Spleen (tissue), 11 donors: ENCODE data around the gene SH2D3C. TPM values are rescaled to one million over a fixed set of nuclear protein-coding genes. Genes with fewer than 3 reads are reported as not detected.

Source experiments
- DNase-seq: peaks from one replicate; pipeline ENCODE4 v3.0.0-alpha.2; 2020
- H3K27ac ChIP-seq, 8 donors: fragments of 200-600 bp; sonication (generic) in 7 of 8; 1 replicate in 4 of 8; 2 replicates in 4 of 8; pipeline versions ENCODE4 v1.5.0 to v1.8.0; 2016 to 2021; ENCODE audit warnings: inconsistent platforms in 4 of 8, mild to moderate bottlenecking in 4 of 8, moderate library complexity in 1 of 8
- H3K27me3 ChIP-seq, 7 donors: fragments of 200-600 bp; sonication (generic) in 6 of 7; replicated peaks in 1 of 7; 1 replicate in 4 of 7; 2 replicates in 3 of 7; pipeline versions ENCODE4 v1.5.0 to v1.8.0; 2016 to 2021; ENCODE audit warnings: inconsistent platforms in 3 of 7, mild to moderate bottlenecking in 1 of 7
- H3K36me3 ChIP-seq, 6 donors: fragments of 200-600 bp; sonication (generic) in 5 of 6; 1 replicate in 4 of 6; 2 replicates in 2 of 6; pipeline versions ENCODE4 v1.5.0 to v1.8.0; 2016 to 2021; ENCODE audit warnings: inconsistent platforms in 2 of 6
- H3K4me1 ChIP-seq, 6 donors: fragments of 200-600 bp; sonication (generic) in 5 of 6; 1 replicate in 3 of 6; 2 replicates in 3 of 6; pipeline versions ENCODE4 v1.5.0 to v1.8.0; 2016 to 2021; ENCODE audit warnings: inconsistent platforms in 3 of 6
- H3K4me3 ChIP-seq, 8 donors: fragments of 200-600 bp; sonication (generic) in 7 of 8; 1 replicate in 4 of 8; 2 replicates in 4 of 8; pipeline versions ENCODE4 v1.5.0 to v1.8.0; 2016 to 2021; ENCODE audit warnings: inconsistent platforms in 4 of 8, mild to moderate bottlenecking in 4 of 8, moderate library complexity in 2 of 8
- H3K9me3 ChIP-seq, 8 donors: fragments of 200-600 bp; sonication (generic) in 7 of 8; 1 replicate in 4 of 8; 2 replicates in 4 of 8; pipeline versions ENCODE4 v1.5.0 to v1.8.0; 2016 to 2021; ENCODE audit warnings: inconsistent platforms in 4 of 8
- CTCF ChIP-seq, 11 experiments: fragments of 200-600 bp in 7 of 11; fragments of 450-650 bp in 4 of 11; sonication (generic) in 4 of 11; IDR thresholded peaks in 8 of 11; conservative IDR thresholded peaks in 3 of 11; 1 replicate in 7 of 11; 2 replicates in 4 of 11; pipeline versions ENCODE4 v1.4.0 to v1.8.0; 2016 to 2021; ENCODE audit warnings: antibody characterized with exemption in 11 of 11, inconsistent platforms in 4 of 11, mild to moderate bottlenecking in 1 of 11
- POLR2A ChIP-seq, 3 donors: fragments of 450-650 bp; IDR thresholded peaks; one replicate each; pipeline ENCODE4 v1.5.1; 2017; ENCODE audit warnings: antibody characterized with exemption in 3 of 3, mild to moderate bottlenecking in 1 of 3
- POLR2AphosphoS5 ChIP-seq, 3 donors: sonication (generic); formaldehyde crosslinking; IDR thresholded peaks; one replicate each; pipeline ENCODE4 v1.5.1; 2017; ENCODE audit warnings: antibody characterized with exemption in 3 of 3
- WGBS, 5 donors: extraction: QIAGEN DNeasy Blood & Tissue Kit in 3 of 5; methylation state at CpG; one replicate each; pipeline versions ENCODE4 v1.1.5 to v1.1.7; 2013 to 2018; 5-methylcytosine and 5-hydroxymethylcytosine counted together
- intact Hi-C: fragments of 100-400 bp; cut with DNase I; formaldehyde crosslinking; loops from one replicate; pipeline ENCODE4 v1.15.0; 2023; ENCODE audit warnings: low total_unique reads
- polyA plus RNA-seq, 3 donors: library from polyadenylated mRNA; stranded (reverse); fragments of 200-250 nt; gene quantifications; one replicate each; pipeline ENCODE4 v1.2.1, GENCODE V29; 2013
- total RNA-seq, 7 donors: library from RNA; depleted of rRNA in 3 of 7; stranded (reverse); fragments of >200 nt in 3 of 7; fragmentation: NEBNext Ultra II Directional in 4 of 7; extraction: Animal tissue kit (Norgen Biotek cat#: 25700) in 4 of 7; gene quantifications; one replicate each; pipeline versions ENCODE4 v1.1.0 to v1.2.1, GENCODE V29; 2016 to 2021
- donor health status: healthy with polysubstance abuse.
- donor health status: DM: no; HTN: no; CAD: no; lungs with moderate emphysema.
- donor health status: DM: no; HTN: no; CAD: no.
- donor health status: Bipolar disorder and iron deficiency.
- donor health status: healthy.
- donor health status: DM: no; HTN: no; CAD: no.
- donor health status: DM: yes; HTN: yes; CAD: no.

SH2D3C gene
- total and polyA plus RNA-seq, 10 donors = 27.0 to 85.4 (median 50.9) TPM

- peaks cover 3 to 94% (median 91%) of the 10 kb centered on the region in 6 donors for H3K36me3 ChIP-seq
- intact Hi-C loops = no loop called here
- H3K9me3 ChIP-seq = no peaks in the 10 kb centered on the region
- WGBS, 5 donors = 84 to 93% (median 90%) methylated on average over 34 to 38 of the region's 38 CpGs
- no peaks in the 10 kb centered on the region for H3K27me3 ChIP-seq
- peak overlapping the region in 1 of 8 donors; percentile 45 for H3K27ac ChIP-seq
- no peak overlapping the region for H3K4me3 ChIP-seq
- peak in 2 of 3 donors; percentile 19 to 65 for TF ChIP-seq POLR2AphosphoS5 (IDR thresholded peaks at IDR 0.05)
- no peak for TF ChIP-seq POLR2A (IDR thresholded peaks at IDR 0.05)
- TF ChIP-seq CTCF (IDR thresholded peaks at IDR 0.05 in 8 of 11, conservative IDR thresholded peaks at IDR 0.05 in 3 of 11) = no peak
- H3K4me1 ChIP-seq = peaks cover 0 to 28% (median 5%) of the 10 kb centered on the region in 6 donors
- no peak for DNase-seq
Observed at GRCh38 chr9:127741831-127742434, 36.5 kb downstream of the SH2D3C start.

- no peak for DNase-seq
- intact Hi-C loops = loop anchor here (5.0 kb wide), 2 partner anchors 43 to 183 kb away; no protein-coding TSS in a partner anchor
- H3K36me3 ChIP-seq = peaks cover 0 to 73% (median 70%) of the 10 kb centered on the region in 6 donors
Observed at GRCh38 chr9:127739614-127740330, 38.7 kb downstream of the SH2D3C start.

GRCh38 chr9:127738666-127739065 is 39.8 kb downstream of the SH2D3C start:
- Histone ChIP-seq H3K4me3 (no peak overlapping the region), H3K27ac (no peak overlapping the region), H3K9me3 (no peaks in the 10 kb centered on the region), H3K4me1 (peaks cover 12 to 56% (median 29%) of the 10 kb centered on the region in 6 donors), H3K36me3 (peaks cover 0 to 62% (median 60%) of the 10 kb centered on the region in 6 donors), H3K27me3 (no peaks in the 10 kb centered on the region)
- TF ChIP-seq POLR2A (IDR thresholded peaks at IDR 0.05) = no peak
- peak in 2 of 3 donors; percentile 36 to 46 for TF ChIP-seq POLR2AphosphoS5 (IDR thresholded peaks at IDR 0.05)
- TF ChIP-seq CTCF (IDR thresholded peaks at IDR 0.05 in 8 of 11, conservative IDR thresholded peaks at IDR 0.05 in 3 of 11) = no peak
- DNase-seq = no peak
- WGBS, 5 donors = 85 to 90% (median 88%) methylated on average over 9 to 13 of the region's 13 CpGs
- intact Hi-C loops = loop anchor here (5.0 kb wide), 2 partner anchors 44 to 184 kb away; no protein-coding TSS in a partner anchor

More at GRCh38 chr9:127739614-127740330, 38.7 kb downstream of the SH2D3C start:
- Histone ChIP-seq H3K4me3 (no peak overlapping the region), H3K4me1 (peaks cover 6 to 45% (median 19%) of the 10 kb centered on the region in 6 donors), H3K27ac (peak overlapping the region in 4 of 8 donors; percentile 28 to 58 (median 41)), H3K9me3 (no peaks in the 10 kb centered on the region), H3K27me3 (no peaks in the 10 kb centered on the region)
- WGBS, 5 donors = 79 to 95% (median 86%) methylated on average over 8 to 19 of the region's 19 CpGs
- TF ChIP-seq POLR2AphosphoS5 (IDR thresholded peaks at IDR 0.05) (peak; percentile 18 to 71 (median 46)), CTCF (IDR thresholded peaks at IDR 0.05 in 8 of 11, conservative IDR thresholded peaks at IDR 0.05 in 3 of 11) (no peak), POLR2A (IDR thresholded peaks at IDR 0.05) (no peak)
